ENCODE results near the gene TBXAS1.
A peak's percentile ranks its signal among the peaks of the same experiment; 100 is the strongest.
"Not testable (repeated sequence)": the region's sequence is repeated elsewhere in the genome, so short reads cannot be mapped to it uniquely, and the experiment has no call there.

TBXAS1 gene

GRCh38 chr7:139915864-139916716, 87.0 kb downstream of the TBXAS1 start:
- DNase-seq = peak; percentile 97

GRCh38 chr7:139916717-139917395, 87.8 kb downstream of the TBXAS1 start:
- DNase-seq = no peak

- no peak for DNase-seq
Measured at GRCh38 chr7:139917851-139918250, 88.8 kb downstream of the TBXAS1 start.

GRCh38 chr7:139918480-139918879, 89.4 kb downstream of the TBXAS1 start:
- no peak for DNase-seq

- no peak for DNase-seq
Measured at GRCh38 chr7:139923090-139923489, 94.0 kb downstream of the TBXAS1 start.

GRCh38 chr7:139924461-139924860, 95.4 kb downstream of the TBXAS1 start:
- DNase-seq = no peak

GRCh38 chr7:139929221-139929620, 100.2 kb downstream of the TBXAS1 start:
- DNase-seq = not testable (repeated sequence)

- DNase-seq = no peak
Measured at GRCh38 chr7:139930286-139930965, 101.4 kb downstream of the TBXAS1 start.

- no peak for DNase-seq
Measured at GRCh38 chr7:139931190-139931934, 102.3 kb downstream of the TBXAS1 start.

GRCh38 chr7:139932531-139932930, 103.5 kb downstream of the TBXAS1 start:
- DNase-seq = no peak

- DNase-seq = peak; percentile 39
Measured at GRCh38 chr7:139936760-139937310, 107.8 kb downstream of the TBXAS1 start.

- no peak for DNase-seq
Measured at GRCh38 chr7:139937715-139938114, 108.7 kb downstream of the TBXAS1 start.

GRCh38 chr7:139940866-139941265, 111.8 kb downstream of the TBXAS1 start:
- no peak for DNase-seq

- no peak for DNase-seq
Measured at GRCh38 chr7:139941421-139941820, 112.4 kb downstream of the TBXAS1 start.

- no peak for DNase-seq
Measured at GRCh38 chr7:139941866-139942265, 112.8 kb downstream of the TBXAS1 start.

GRCh38 chr7:139942636-139943035, 113.6 kb downstream of the TBXAS1 start:
- DNase-seq = no peak

- DNase-seq = no peak
Measured at GRCh38 chr7:139943401-139943800, 114.3 kb downstream of the TBXAS1 start.

- no peak for DNase-seq
Measured at GRCh38 chr7:139944248-139944647, 115.2 kb downstream of the TBXAS1 start.

- DNase-seq = no peak
Measured at GRCh38 chr7:139946533-139946932, 117.5 kb downstream of the TBXAS1 start.

- no peak for DNase-seq
Measured at GRCh38 chr7:139947021-139947420, 118.0 kb downstream of the TBXAS1 start.

GRCh38 chr7:139948167-139948566, 119.1 kb downstream of the TBXAS1 start:
- DNase-seq = no peak

GRCh38 chr7:139948587-139949335, 119.7 kb downstream of the TBXAS1 start:
- DNase-seq = no peak

Data from EL (cell line).